CD4-positive, alpha-beta T cell treated with Interleukin-17A for 1 hour (primary cell): Measurements from ENCODE around the gene FGF3.

Experiments
- DNase-seq: peaks from one replicate; pipeline ENCODE4 v3.0.0-alpha.2; 2020

Gene FGF3

DNA sequence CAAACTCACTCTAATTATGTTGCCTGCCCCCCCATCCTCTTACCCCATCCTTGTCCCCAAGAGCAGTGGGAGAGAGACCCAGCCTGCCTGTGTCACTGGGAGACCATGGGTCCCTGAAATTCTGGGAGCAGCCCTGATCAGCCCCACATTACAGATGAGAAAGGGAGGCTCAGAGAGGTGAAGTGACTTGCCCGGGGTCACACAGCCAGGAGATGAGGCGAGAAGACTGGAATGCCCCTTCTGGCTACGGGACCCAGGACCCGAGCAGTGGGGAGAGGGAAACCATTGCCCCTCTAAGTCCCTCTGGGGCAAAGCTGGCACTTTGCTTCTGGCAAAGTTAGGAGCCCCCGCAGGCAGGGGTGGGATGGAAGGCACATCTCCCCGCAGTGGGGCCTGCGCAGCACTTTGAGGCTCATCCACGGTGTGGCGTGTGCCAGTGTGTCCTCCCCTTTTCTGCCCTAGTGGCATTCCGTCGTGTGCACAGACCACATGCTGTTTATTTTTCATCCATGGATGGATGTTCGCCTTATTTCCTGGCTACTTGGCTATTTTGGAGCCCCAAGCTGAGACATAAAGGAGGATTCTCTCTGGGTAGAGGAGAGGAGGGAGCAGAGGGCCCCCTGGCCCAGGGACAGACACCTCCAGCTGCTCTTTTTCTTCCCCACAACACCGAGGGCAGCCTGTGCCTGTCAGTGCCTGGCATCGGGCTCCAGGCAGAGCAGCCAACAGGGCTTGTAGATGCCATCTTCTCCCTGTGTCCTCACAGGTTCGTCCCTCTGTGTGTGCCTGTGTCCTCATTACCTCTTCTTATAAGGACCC is 3.7 kb upstream of the FGF3 start:
- DNase-seq: no peak

GRCh38 chr11:69821511-69822040 is 2.4 kb upstream of the FGF3 start:
- no peak for DNase-seq

DNA sequence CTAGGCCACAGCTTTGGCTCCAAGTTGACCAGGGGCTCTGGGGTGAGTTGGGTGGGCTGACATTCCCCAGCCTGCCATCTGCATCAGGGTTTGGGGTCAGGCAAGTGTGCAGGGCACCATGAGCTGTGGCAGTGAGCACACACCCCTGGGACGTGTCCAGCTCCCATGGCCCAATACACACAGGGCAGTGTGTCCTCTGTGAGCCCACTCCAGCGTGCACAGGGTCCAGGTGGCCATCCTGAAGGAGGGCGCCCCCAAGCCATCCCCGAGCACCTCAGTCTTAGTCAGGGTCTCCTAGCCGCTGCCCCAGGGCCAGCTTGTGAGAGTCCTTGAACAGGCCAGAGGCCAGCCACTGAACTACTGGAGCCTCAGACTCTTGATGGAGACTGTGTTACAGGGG is 1.2 kb upstream of the FGF3 start:
- no peak for DNase-seq

DNA sequence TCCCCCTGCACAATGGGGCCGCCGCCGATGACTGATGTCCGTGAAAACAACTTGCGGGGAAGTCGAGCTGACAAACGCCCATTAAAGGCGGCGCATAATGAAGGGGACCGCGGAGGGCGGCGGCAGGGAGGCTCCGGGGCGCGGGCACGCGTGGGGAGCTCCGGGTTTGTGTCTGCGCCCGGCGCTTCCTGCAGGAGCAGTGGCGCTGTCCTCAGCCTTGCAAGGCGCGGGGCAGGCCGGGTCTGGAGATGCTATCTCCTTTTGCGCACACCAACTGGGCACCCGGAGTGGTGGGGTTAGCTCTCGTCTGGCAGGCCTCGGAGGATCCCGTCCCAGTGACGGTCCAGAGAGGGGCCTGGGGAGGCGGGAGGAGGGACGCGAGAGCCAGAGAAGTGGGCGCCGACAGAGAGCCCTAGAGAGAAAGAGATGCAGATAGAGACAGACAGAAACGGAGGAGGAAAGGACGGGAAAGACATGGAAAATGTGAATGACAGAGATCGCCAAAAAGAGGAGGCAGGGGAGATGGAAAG is 390 bp upstream of the FGF3 start:
- no peak for DNase-seq

- DNase-seq: no peak
Measured at GRCh38 chr11:69818231-69818602, 999 bp downstream of the FGF3 start.

DNA sequence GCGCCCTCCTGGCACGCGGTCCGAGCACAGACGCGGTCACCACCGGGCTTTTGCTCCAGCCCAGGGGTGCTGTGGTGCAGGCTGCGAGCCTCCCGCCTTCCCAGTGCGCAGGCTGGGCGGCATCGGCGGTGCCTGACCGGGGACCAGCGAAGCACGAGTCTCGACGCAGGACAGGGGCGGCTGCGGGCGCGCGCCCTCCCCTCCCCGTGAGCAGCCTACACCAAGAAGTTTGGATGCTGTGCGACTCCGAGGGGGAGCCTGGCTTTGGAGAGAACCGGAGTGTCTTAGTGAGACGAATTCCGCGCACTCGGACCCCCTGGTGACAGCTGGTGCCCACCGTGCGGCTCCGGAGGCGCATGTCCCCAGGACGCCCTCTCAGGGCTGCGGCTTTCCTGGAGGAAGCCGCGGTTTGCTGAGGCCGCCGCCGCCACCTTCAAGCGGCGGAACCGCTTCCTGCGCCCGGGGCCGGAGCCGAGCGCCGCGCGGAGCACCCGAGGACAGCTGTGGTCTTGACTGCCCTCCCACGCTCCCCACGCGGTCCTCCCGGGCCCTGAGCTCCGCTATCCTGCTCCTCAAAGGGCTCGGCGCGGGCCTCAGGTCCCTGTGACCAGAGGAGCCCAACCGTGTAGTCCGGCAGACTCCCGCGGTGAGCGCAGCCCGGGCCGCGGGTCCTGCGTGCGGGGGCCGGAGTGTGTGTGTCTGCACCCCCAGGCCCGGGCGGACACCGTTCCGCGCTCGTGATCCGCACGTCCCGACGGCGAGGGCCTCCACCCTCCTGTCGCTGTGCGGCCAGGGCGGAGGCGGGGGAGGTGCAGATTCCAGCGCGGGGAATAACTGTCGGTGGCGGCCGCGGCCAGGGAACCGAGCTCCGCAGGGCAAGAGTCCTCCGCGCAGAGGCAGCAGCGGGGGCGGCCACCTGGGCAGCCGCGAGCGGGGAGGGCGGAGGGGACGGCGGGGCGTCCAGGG is 1.7 kb downstream of the FGF3 start:
- no peak for DNase-seq

DNA sequence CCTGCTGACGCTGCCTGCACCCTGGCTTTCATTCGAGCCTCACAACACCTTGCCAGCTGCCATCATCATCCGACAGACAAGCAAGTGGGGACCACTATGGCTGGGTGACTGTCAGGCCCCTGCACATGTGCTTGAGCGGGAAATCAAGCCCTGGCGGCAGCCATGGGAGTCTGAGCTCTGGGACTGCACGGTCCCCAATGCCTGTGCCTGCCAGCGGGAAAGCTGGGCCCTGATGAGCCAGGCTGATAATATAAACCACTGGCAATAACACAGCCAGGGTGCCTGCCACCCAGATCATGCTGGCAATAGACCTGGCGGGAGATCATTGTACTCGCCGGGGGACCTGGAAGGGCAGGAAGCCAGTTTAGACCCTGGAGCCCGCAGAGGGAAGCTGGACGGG is 2.5 kb downstream of the FGF3 start:
- no peak for DNase-seq

GRCh38 chr11:69815973-69816372 is 3.2 kb downstream of the FGF3 start:
- no peak for DNase-seq

DNA sequence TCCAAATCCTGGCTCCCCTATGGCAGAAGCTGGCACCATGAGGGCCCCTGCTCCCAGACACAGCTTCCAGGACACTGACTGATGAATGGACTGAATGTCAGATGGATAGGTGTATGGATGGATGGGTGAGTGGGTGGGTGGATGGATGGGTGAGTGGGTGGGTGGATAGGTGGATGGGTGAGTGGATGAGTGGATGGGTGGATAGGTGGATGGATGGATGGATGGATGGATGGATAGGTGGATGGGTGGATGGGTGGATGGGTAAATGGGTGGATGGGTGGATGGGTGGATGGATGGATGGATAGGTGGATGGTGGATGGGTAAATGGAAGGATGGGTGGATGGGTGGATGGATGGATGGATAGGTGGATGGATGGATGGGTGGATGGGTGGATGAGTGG is 4.3 kb downstream of the FGF3 start:
- no peak for DNase-seq

GRCh38 chr11:69814411-69814810 is 4.8 kb downstream of the FGF3 start:
- no peak for DNase-seq

DNA sequence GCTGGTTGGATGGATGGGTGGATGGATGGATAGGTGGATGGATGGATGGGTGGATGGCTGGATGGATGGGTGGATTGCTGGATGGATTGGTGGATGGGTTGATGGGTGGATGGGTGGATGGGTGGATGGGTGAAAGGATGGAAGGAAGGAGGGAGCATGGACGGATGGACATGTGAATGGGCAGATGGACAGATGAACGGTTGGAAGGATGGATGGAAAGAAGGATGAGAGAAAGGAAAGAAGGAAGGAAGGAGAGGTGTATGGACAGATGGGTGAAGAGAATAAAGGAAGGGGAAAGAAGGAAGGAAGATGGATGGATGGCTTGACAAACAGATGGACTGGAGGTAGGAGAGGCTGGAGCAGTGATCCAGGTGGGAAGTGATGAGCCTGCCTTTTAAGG is 5.4 kb downstream of the FGF3 start:
- DNase-seq: no peak

DNA sequence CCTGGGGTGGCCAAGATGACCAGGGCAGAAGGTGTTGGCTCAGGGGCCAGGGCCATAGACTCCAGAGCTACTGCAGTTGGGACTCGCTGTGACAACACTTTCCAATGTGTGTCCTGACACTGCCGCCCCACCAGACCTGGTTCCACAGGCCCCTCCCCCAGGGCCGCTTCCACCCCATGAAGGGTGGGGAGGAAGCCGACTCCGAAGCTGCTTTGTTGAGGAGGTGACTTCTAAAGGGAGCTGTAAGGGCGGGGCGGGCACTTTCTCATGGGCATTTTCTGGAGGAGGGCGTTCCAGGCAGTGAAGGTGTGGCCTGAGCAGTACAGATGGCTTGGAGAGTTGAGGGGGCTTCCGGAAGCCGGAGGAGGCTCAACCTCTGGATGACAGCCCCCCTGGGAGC is 6.3 kb downstream of the FGF3 start:
- DNase-seq: no peak

- no peak for DNase-seq
Measured at GRCh38 chr11:69812256-69812655, 7.0 kb downstream of the FGF3 start.

DNA sequence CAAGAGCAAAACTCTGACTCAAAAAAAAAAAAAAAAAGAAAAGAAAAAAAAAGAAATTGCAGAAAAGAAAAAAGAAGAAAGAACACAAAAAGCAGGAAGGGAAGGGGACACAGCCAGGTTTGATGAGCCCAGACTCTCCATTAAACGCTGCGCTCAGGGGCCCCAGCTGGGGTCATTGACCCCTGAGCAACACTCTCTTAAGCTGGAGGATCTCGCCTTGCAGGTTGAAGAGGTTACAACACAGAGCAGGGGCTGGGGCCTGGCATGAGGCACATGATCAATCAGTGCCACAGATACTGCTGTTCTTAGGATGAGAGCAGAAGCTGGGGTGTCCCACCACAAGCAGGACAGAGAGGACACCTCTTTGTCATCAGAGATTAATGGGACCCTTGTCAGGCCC is 7.8 kb downstream of the FGF3 start:
- no peak for DNase-seq

DNA sequence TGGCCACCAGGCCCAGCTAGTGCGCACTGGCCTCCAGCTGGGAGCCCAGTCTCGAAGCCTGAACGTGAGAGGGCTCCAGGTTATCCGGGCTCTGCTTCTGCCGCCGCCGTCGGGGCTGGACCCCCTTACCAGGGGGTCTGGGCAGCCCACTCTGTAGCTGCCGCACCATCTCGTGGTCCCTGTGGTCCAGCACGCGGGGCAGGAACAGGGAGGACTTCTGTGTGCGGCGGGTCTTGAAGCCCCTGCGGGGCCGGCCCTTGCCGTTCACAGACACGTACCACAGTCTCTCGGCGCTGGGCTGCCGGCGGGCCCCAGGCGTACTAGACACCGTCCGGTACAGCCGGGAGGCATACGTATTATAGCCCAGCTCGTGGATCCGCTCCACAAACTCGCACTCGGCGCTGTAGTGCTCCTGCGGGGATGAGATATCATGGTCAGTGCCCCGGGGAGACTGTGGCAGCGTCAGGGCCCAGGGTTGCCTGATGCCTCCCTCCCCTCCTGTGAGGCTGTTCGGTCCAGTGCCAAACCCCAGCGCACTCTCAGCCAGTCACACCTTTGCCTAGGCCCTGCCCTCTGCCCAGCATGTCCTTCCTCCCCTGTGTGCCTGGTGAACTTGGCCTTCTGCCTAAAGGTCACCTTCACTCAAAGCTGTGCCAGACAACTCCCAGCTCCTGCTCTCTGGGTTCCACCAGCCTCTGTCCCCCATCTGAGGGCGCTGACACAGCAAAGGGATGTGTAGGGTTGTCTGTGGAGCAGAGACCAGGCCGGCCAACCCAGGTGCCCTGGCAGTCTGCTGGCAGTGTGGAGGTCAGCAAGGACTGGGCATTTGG is 8.7 kb downstream of the FGF3 start:
- DNase-seq: no peak

DNA sequence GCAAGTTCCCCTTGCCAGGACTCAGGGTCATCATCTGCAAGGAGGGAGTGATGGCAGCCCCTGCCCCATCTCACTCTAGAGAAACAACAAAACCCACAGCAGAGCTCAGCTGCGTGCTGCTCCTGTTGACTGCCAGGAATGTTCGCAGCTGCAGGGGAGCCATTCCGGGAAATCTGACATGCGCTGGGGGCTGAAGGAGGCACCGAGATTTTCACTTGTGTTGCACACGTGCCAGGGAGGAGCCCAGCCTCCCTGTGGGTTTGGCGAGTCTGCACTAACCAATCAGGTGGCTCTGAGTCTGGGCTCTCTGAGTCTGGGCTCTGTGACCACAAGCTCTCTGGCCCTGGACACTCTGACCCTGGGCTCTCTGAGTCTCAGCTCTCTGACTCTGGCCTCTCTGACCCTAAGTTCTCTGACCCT is 10.5 kb downstream of the FGF3 start:
- no peak for DNase-seq

DNA sequence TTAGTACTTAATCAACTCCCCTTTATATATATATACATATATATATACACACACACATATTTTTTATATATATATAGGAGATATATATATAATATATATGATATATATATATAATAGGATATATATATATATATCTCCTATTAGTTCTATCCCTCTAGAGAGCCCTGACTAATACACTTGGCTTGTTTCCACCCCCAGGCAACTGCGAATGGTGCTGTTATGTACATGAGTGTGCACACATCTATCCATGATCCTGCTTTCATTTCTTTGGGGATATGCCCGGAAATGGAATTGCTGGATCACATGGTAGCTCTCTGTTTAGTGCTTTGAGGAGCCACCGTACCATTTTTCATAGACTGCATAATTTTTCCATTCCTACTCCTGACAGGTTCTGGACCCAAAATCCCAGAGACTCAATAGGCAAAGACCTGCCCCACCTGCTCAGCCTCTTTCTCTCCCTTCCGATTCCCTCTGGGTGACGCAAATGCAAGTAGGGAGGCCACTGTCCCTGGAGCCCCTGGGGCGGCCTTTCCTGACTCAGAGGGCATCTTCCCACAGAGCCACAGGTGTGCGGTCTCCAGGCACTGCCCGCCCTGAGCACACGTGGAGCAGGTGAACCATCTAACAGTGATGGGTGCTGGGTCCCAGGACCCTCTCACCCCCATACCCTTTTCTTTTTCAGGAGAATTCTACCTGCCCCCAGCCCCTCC is 12.0 kb downstream of the FGF3 start:
- DNase-seq: no peak

GRCh38 chr11:69804769-69805508 is 14.3 kb downstream of the FGF3 start:
- DNase-seq: no peak

- DNase-seq: no peak
Measured at GRCh38 chr11:69803604-69804218, 15.5 kb downstream of the FGF3 start.

DNA sequence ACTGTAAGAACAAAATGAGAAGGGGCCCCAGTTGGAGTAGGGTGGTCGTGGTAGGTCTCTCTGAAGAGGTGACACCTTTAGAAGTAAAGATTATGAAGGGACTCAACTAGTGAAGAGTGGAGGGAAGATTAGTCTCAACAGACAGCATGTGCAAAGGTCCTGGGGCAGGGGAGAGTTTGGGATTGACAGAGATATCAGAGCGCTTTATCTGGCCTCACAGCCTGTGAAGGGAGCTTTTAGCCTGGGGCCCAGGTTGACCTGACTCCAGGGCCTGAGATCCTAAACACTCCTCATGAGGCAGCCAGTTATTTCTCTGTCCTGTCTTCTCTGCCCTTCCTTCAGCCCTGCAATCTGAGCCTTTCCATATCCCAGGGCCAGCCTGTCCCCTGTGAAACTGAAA is 16.2 kb downstream of the FGF3 start:
- no peak for DNase-seq

GRCh38 chr11:69802590-69802989 is 16.6 kb downstream of the FGF3 start:
- DNase-seq: no peak
